Panc1 (cell line): Measurements from ENCODE around the gene CEMIP. TPM values are rescaled to one million over a fixed set of nuclear protein-coding genes. Genes with fewer than 3 reads are reported as not detected.

Source experiments
- ATAC-seq: fragments of 200-7000 bp; cut with Tn5 transposase; 2 replicates; pipeline ENCODE4 v1.9.1; 2020; ENCODE audit warnings: mild to moderate bottlenecking, moderate library complexity
- BruUV-seq: library from RNA; stranded (reverse); fragments of 400-500 nt; replicated peaks from 2 replicates; lab custom pipeline; 2021; lab: Mats Ljungman, UMichigan
- CTCF ChIA-PET: fragments of 300-600 bp; sonication (Branson Sonifier 250); formaldehyde crosslinking; loops from one replicate; lab custom pipeline; 2022; ENCODE audit warnings: antibody characterized with exemption; lab: Charles Lee
- POLR2A ChIA-PET: fragments of 300-600 bp; sonication (Branson Sonifier 250); formaldehyde crosslinking; loops from one replicate; lab custom pipeline; 2022; ENCODE audit warnings: antibody characterized with exemption; lab: Charles Lee
- DNase-seq: peaks from one replicate; pipeline ENCODE4 v3.0.0-alpha.2; 2010; ENCODE audit warnings: low read depth, low spot score
- H3K27ac ChIP-seq: 2 replicates; pipeline ENCODE4 v1.5.1; 2011; ENCODE audit warnings: mild to moderate bottlenecking, low read length, inconsistent platforms
- H3K27me3 ChIP-seq: fragments of 200-500 bp; sonication (Bioruptor generic); 2 replicates; pipeline ENCODE4 v1.6.0; 2014; ENCODE audit warnings: low read length, inconsistent platforms; ENCODE audit not compliant: control insufficient read depth, insufficient read depth
- H3K36me3 ChIP-seq: fragments of 200-500 bp; sonication (Bioruptor generic); 2 replicates; pipeline ENCODE4 v1.5.1; 2014; ENCODE audit warnings: inconsistent platforms, mild to moderate bottlenecking, low read length, moderate library complexity; ENCODE audit not compliant: control insufficient read depth, insufficient read depth
- H3K4me1 ChIP-seq: 2 replicates; pipeline ENCODE4 v1.5.1; 2011; ENCODE audit warnings: inconsistent platforms, mild to moderate bottlenecking, low read length, moderate library complexity; ENCODE audit not compliant: control insufficient read depth, insufficient read depth
- H3K4me3 ChIP-seq, 2 experiments: 2 replicates each; pipeline ENCODE4 v1.5.1; 2011 to 2012; ENCODE audit warnings: low read depth in 2 of 2, low read length in 2 of 2, mild to moderate bottlenecking in 2 of 2, inconsistent platforms in 1 of 2, moderate library complexity in 1 of 2
- H3K9me3 ChIP-seq: fragments of 200-500 bp; sonication (Bioruptor generic); 2 replicates; pipeline ENCODE4 v1.5.1; 2014; ENCODE audit warnings: low read depth, mild to moderate bottlenecking, inconsistent platforms, low read length, moderate library complexity; ENCODE audit not compliant: control insufficient read depth, insufficient read depth
- POLR2AphosphoS5 ChIP-seq: IDR thresholded peaks from 2 replicates; pipeline ENCODE4 v1.6.1; 2012; ENCODE audit warnings: mild to moderate bottlenecking, low read depth, low read length, moderate library complexity
- SIN3A ChIP-seq: IDR thresholded peaks from 2 replicates; pipeline ENCODE4 v1.6.1; 2012; ENCODE audit warnings: low read depth, mild to moderate bottlenecking, low read length, moderate library complexity, borderline replicate concordance; ENCODE audit not compliant: insufficient read depth
- TCF7L2 ChIP-seq: IDR thresholded peaks from 2 replicates; pipeline ENCODE4 v1.6.1; 2011; ENCODE audit warnings: mild to moderate bottlenecking, low read depth, low read length, inconsistent platforms
- in situ Hi-C: cut with HindIII; loops from 2 replicates; pipeline ENCODE4 v1.10.0; 2016; ENCODE audit warnings: low sequenced_read_pairs, low pct_unique_long_range_greater_than_20kb
- intact Hi-C: fragments of 100-400 bp; cut with micrococcal nuclease; formaldehyde crosslinking; loops from one replicate; pipeline ENCODE4 v1.10.0; 2022; ENCODE audit not compliant: unreplicated experiment
- total RNA-seq: library from RNA; stranded (reverse); gene quantifications from one replicate; pipeline ENCODE4 v1.2.1, GENCODE V29; 2021; ENCODE audit not compliant: unreplicated experiment
- TF ChIP-seq, protein P1 (sequence below), 2 experiments: IDR thresholded peaks; 2 replicates each; pipeline ENCODE4 v1.6.1; 2011 to 2012; ENCODE audit warnings: low read depth in 2 of 2, control low read depth in 1 of 2, low read length in 1 of 2, mild to moderate bottlenecking in 1 of 2, moderate library complexity in 1 of 2; ENCODE audit not compliant: insufficient read depth in 1 of 2
- TF ChIP-seq, protein P2 (sequence below): fragments of 450-650 bp; IDR thresholded peaks from 2 replicates; pipeline ENCODE4 v1.5.1; 2017; ENCODE audit warnings: mild to moderate bottlenecking

The CEMIP gene
- total RNA-seq, 1 experiment from 2014 or later: 0.46 TPM

DNA sequence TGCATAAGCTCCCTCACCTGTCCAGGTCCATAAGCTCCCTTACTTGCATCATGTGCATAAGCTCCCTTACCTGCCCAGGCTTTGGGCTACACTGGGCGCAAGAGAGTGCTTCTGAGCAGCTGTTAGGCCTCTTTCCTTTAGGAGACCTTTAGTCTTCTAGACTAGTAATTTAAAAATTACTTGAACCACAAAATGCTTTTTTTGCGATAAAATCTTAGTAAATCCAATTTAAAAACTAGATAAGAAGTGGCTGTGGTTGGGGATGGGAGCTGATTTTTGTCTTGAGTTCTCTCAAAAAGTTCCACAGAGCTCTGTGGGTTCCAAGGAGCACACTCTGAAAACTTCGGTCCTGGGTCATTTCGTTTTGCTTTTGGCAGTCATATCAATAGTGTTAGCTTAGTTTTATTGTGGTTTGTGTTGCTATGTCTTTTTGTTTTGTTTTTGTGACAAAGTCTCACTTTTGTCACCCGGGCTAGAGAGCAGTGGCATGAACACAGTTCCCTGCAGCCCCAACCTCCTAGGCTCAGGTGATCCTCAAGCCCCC lies 6.7 kb downstream of the CEMIP start:
- DNase-seq (no peak), ATAC-seq (no peak)
- Histone ChIP-seq H3K4me1 (no peaks in the 10 kb centered on the region), H3K9me3 (no peaks in the 10 kb centered on the region), H3K27ac (no peak overlapping the region), H3K4me3 (no peak overlapping the region), H3K27me3 (peaks cover 23% of the 10 kb centered on the region), H3K36me3 (no peaks in the 10 kb centered on the region)
- ChIA-PET CTCF (interaction anchor here (0.7 to 1.3 kb wide), 2 partner anchors 10 to 218 kb away, joined by 3 to 4 read pairs; no protein-coding TSS in a partner anchor), POLR2A (interaction anchor here (1.0 kb wide), 1 partner anchor 18 kb away, joined by 11 read pairs; no protein-coding TSS in a partner anchor)
- TF ChIP-seq TCF7L2 (no peak), POLR2AphosphoS5 (no peak), SIN3A (no peak)
- TF ChIP-seq, protein P1, sequence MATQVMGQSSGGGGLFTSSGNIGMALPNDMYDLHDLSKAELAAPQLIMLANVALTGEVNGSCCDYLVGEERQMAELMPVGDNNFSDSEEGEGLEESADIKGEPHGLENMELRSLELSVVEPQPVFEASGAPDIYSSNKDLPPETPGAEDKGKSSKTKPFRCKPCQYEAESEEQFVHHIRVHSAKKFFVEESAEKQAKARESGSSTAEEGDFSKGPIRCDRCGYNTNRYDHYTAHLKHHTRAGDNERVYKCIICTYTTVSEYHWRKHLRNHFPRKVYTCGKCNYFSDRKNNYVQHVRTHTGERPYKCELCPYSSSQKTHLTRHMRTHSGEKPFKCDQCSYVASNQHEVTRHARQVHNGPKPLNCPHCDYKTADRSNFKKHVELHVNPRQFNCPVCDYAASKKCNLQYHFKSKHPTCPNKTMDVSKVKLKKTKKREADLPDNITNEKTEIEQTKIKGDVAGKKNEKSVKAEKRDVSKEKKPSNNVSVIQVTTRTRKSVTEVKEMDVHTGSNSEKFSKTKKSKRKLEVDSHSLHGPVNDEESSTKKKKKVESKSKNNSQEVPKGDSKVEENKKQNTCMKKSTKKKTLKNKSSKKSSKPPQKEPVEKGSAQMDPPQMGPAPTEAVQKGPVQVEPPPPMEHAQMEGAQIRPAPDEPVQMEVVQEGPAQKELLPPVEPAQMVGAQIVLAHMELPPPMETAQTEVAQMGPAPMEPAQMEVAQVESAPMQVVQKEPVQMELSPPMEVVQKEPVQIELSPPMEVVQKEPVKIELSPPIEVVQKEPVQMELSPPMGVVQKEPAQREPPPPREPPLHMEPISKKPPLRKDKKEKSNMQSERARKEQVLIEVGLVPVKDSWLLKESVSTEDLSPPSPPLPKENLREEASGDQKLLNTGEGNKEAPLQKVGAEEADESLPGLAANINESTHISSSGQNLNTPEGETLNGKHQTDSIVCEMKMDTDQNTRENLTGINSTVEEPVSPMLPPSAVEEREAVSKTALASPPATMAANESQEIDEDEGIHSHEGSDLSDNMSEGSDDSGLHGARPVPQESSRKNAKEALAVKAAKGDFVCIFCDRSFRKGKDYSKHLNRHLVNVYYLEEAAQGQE (IDR thresholded peaks at IDR 0.05; ENCODE audit: insufficient read depth in 1 of 2, low read depth in 2 of 2, low read length in 1 of 2): no peak
- TF ChIP-seq, protein P2, sequence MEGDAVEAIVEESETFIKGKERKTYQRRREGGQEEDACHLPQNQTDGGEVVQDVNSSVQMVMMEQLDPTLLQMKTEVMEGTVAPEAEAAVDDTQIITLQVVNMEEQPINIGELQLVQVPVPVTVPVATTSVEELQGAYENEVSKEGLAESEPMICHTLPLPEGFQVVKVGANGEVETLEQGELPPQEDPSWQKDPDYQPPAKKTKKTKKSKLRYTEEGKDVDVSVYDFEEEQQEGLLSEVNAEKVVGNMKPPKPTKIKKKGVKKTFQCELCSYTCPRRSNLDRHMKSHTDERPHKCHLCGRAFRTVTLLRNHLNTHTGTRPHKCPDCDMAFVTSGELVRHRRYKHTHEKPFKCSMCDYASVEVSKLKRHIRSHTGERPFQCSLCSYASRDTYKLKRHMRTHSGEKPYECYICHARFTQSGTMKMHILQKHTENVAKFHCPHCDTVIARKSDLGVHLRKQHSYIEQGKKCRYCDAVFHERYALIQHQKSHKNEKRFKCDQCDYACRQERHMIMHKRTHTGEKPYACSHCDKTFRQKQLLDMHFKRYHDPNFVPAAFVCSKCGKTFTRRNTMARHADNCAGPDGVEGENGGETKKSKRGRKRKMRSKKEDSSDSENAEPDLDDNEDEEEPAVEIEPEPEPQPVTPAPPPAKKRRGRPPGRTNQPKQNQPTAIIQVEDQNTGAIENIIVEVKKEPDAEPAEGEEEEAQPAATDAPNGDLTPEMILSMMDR: no peak
- in situ Hi-C loops (no loop called here), intact Hi-C loops (no loop called here)
- BruUV-seq: no TSS peak

DNA sequence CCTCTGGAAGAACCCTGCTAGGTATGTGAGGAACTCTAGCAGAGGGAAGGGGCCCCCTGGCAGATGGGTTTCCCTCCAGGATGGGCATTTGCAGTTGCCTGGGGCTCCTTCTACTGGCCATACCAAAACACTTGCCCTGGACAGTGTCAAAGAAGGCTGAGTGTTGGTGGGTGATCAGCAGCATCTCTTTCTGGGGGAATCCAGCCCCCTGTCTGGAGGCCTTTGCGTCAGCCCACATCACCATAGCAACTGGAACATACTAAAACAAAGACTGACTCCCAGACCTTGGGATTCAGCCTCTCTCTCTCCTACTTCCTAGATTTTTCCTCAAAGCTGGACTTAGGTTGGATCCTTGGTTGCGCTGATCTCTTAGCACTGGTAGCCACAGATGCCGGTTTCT lies 8.1 kb downstream of the CEMIP start:
- H3K4me1 ChIP-seq: no peaks in the 10 kb centered on the region
- H3K27ac ChIP-seq: no peak overlapping the region
- POLR2A ChIA-PET: no interaction called here
- no peak for TF ChIP-seq POLR2AphosphoS5
- no peak for TF ChIP-seq TCF7L2
- TF ChIP-seq, protein P1 (IDR thresholded peaks at IDR 0.05; ENCODE audit: insufficient read depth in 1 of 2, low read depth in 2 of 2, low read length in 1 of 2): no peak
- TF ChIP-seq, protein P2: no peak
- TF ChIP-seq SIN3A: no peak
- CTCF ChIA-PET: no interaction called here
- H3K27me3 ChIP-seq: peaks cover 19% of the 10 kb centered on the region
- ATAC-seq (no peak), DNase-seq (no peak)
- H3K9me3 ChIP-seq: no peaks in the 10 kb centered on the region
- no TSS peak for BruUV-seq
- no peaks in the 10 kb centered on the region for H3K36me3 ChIP-seq
- H3K4me3 ChIP-seq: no peak overlapping the region
- in situ Hi-C loops (no loop called here), intact Hi-C loops (no loop called here)
